Measurements from ENCODE around the gene HHLA2.

The HHLA2 gene

GRCh38 chr3:108412121-108412750 is 115.9 kb downstream of the HHLA2 start:
- no peak for DNase-seq (ENCODE audit: low read depth, low spot score)
- peak overlapping the region; percentile 20 for H3K27ac ChIP-seq

GRCh38 chr3:108414007-108414406 is 117.7 kb downstream of the HHLA2 start:
- DNase-seq (ENCODE audit: low read depth, low spot score) = no peak

GRCh38 chr3:108415661-108416060 is 119.3 kb downstream of the HHLA2 start:
- no peak for DNase-seq (ENCODE audit: low read depth, low spot score)
- H3K27ac ChIP-seq = no peak overlapping the region

More at GRCh38 chr3:108414007-108414406, 117.7 kb downstream of the HHLA2 start:
- no peak overlapping the region for H3K27ac ChIP-seq

- no peak overlapping the region for H3K27ac ChIP-seq
- no peak for DNase-seq (ENCODE audit: low read depth, low spot score)
Measured at GRCh38 chr3:108416111-108416869, 119.9 kb downstream of the HHLA2 start.

- peak; percentile 96 for DNase-seq (ENCODE audit: low read depth, low spot score)
- peak overlapping the region; percentile 40 for H3K27ac ChIP-seq
Measured at GRCh38 chr3:108420926-108421325, 124.6 kb downstream of the HHLA2 start.

Data from epithelial cell of prostate (primary cell).